ENCODE data around the gene BICD2.

The BICD2 gene

DNA sequence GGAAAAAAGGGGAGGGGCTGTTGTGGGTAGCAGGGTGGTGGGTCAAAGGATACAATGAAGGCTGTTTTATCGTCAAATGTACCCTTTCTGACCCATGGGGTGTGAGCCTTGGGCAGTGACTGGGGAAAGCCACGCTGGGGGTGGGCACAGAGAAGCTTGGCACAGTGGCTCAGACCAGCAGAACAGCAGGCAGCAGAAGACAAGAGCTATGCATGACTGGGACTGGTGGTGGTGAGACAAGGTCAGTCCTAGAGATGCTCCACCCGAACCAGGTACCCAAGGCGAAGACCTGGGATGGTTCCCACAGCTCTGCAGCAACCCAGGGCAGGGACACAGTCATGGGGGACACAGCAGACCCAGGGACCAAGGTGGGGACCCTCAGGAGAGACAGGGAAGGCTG lies 38.3 kb downstream of the BICD2 start:
- TF ChIP-seq, protein P1, sequence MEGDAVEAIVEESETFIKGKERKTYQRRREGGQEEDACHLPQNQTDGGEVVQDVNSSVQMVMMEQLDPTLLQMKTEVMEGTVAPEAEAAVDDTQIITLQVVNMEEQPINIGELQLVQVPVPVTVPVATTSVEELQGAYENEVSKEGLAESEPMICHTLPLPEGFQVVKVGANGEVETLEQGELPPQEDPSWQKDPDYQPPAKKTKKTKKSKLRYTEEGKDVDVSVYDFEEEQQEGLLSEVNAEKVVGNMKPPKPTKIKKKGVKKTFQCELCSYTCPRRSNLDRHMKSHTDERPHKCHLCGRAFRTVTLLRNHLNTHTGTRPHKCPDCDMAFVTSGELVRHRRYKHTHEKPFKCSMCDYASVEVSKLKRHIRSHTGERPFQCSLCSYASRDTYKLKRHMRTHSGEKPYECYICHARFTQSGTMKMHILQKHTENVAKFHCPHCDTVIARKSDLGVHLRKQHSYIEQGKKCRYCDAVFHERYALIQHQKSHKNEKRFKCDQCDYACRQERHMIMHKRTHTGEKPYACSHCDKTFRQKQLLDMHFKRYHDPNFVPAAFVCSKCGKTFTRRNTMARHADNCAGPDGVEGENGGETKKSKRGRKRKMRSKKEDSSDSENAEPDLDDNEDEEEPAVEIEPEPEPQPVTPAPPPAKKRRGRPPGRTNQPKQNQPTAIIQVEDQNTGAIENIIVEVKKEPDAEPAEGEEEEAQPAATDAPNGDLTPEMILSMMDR (conservative IDR thresholded peaks at IDR 0.05; ENCODE audit: low read length): no peak
- H3K4me3 ChIP-seq (ENCODE audit: low read length): no peak overlapping the region
- no peak for DNase-seq (ENCODE audit: low read depth)

DNA sequence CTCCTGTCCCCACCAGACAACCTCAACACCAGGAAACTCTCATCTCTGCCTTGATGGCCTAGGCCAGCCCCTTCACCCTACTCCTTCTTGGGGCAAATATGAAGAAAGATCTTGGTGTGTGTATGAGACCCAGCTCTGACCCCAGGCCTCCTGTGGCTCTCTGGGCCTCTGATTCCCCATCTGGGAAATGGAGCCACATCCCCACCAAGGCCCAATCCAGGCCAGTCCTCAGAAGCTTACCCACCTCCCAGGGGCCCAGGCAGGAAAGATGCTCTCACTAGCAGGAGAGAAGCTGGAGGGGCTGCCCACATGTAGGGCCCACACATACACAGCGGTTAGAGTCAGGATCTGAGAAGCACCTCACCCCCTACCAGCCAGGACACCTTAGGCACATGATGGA lies 38.9 kb downstream of the BICD2 start:
- no peak for DNase-seq (ENCODE audit: low read depth)
- TF ChIP-seq, protein P1 (conservative IDR thresholded peaks at IDR 0.05; ENCODE audit: low read length): no peak
- H3K4me3 ChIP-seq (ENCODE audit: low read length): no peak overlapping the region

DNA sequence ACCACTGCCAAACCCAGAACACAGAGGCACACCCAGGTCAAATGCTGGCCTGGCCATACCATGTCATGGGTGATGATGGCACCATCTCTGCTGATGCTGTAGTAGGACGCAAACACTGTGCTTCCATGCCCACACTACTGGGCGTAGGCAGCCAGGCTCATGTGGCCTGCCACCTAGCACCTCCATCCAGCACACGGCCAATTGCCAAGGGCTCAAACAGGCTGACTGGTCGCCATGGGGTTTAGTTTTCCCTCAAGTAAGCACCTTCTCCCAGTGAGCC lies 39.4 kb downstream of the BICD2 start:
- TF ChIP-seq, protein P1 (conservative IDR thresholded peaks at IDR 0.05; ENCODE audit: low read length): no peak
- H3K4me3 ChIP-seq (ENCODE audit: low read length): no peak overlapping the region

DNA sequence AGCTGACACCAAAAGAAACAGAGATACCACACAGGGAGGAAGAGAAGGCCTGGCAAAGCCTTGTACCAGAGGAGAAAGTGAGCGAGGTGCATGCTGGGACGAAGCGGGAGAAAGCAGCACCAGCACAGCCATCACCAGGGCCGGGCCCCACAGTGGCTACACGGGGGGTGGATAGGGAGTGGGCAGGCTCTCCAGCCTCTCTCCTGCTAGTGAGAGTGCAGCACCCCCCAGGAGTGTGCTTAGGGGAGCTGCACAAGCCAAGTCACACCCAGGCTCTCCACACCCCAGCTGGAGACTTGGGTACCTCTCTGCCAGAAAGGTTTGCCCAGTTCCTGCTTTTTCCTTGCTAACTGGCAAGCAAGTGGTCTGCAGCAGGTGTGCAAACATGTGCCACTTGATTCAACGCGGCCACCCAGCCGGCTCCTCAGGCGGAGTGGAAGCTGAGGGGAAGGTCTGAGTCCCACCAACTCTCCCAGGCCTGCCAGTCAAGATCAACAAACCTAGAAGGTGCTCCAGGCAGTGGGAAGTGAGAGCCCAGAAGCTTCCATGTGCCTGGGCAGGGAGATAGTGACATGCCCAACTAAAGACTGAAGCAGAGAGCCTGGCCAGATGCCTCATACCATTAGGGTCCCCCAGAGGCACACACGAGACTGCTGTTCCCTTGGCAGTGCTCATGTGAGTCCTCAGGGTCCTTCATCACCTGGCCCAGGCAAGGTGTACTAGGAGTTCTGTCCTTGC lies 39.9 kb downstream of the BICD2 start:
- no peak for DNase-seq (ENCODE audit: low read depth)
- H3K4me3 ChIP-seq (ENCODE audit: low read length): no peak overlapping the region
- TF ChIP-seq, protein P1 (conservative IDR thresholded peaks at IDR 0.05; ENCODE audit: low read length): no peak

More for the DNA sequence above, 39.4 kb downstream of the BICD2 start:
- no peak for DNase-seq (ENCODE audit: low read depth)

DNA sequence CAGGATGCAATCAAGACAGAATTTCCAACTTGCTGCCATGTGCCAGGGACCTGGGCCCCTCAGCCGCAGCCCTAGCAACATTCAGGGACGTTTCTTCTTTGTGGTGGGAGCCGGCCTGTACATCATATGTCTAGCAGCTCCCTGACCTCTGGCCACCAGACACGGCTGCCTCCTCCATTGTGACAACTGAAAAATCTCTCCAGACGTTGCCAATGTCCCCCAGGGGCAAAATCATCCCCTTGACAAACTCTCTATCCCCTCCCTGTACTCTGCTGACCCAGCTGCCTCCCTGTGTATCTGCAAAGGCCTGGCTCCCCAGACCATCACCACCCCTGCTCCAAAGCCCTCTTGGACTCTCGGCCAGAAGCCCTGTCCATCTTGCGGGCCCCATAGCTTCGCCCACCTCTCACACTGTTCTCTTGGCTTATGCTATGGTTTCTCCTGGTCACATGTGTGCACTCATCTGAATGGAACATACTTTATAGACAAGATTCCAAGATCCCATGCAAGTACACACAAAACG lies 40.8 kb downstream of the BICD2 start:
- H3K4me3 ChIP-seq (ENCODE audit: low read length): no peak overlapping the region
- DNase-seq (ENCODE audit: low read depth): no peak
- TF ChIP-seq, protein P1 (conservative IDR thresholded peaks at IDR 0.05; ENCODE audit: low read length): no peak

DNA sequence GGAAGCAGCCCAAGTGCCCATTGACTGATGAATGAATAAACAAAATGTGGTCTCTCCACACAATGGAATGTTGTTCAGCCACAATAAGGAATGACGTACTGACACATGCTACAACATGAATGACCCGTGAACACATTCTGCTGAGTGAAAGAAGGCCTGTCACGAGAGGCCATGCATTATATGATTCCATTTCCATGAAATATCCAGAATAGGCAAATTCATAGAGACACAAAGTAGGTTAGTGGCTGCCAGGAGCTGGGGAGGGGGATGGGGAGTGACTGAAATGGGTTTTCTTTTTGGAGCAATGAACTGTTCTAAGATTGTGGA lies 41.4 kb downstream of the BICD2 start:
- DNase-seq (ENCODE audit: low read depth): peak; percentile 71
- H3K4me3 ChIP-seq (ENCODE audit: low read length): no peak overlapping the region
- TF ChIP-seq, protein P1 (conservative IDR thresholded peaks at IDR 0.05; ENCODE audit: low read length): no peak

Data from AG10803 (cell line).